A673 (cell line): ENCODE results near the gene LYSMD4.

Source experiments
- CTCF ChIP-seq: fragments of 300-800, 200-600 bp; sonication (generic); conservative IDR thresholded peaks from 2 replicates; pipeline ENCODE4 v1.5.1; 2017; ENCODE audit warnings: low read depth, mild to moderate bottlenecking, antibody characterized with exemption, low read length, moderate library complexity, mixed read lengths
- EZH2 ChIP-seq: fragments of 200-600 bp; sonication (generic); IDR thresholded peaks from 2 replicates; pipeline ENCODE4 v1.6.1; 2017; ENCODE audit warnings: borderline replicate concordance, low read depth, mild to moderate bottlenecking, mixed read lengths, antibody characterized with exemption, low read length; ENCODE audit not compliant: poor library complexity, severe bottlenecking

DNA sequence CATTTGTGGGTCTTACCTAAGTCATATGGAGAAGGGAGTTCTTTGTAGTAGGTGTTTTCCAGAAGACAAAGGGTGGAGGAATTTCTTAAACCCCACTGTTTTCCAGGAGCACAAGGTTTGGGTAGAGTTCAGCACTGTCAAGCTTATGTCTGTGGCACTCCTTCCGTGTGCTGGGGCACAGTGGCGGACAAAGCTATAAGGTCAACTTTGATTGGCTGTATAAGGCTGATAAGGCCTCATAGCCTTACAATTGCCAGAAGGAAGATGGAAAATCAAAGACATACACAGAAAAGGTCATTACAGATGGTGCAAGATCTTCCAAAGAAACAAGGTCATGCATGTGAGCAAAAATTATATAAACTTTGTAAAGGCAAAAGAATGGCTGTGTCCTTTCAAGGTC is 3.5 kb upstream of the LYSMD4 start:
- TF ChIP-seq CTCF (no peak), EZH2 (no peak)
